GM18507 (cell line): ENCODE data around the gene MMP7.

Experiments used
- DNase-seq: peaks from one replicate; pipeline ENCODE4 v3.0.0; 2011; ENCODE audit warnings: low read depth; ENCODE audit not compliant: insufficient read length; ENCODE audit errors: extremely low spot score
- FAIRE-seq: peaks from 2 replicates; lab custom pipeline; 2011; peaks lifted over from hg19 to GRCh38; lab: Jason Lieb, UNC

MMP7 gene, protein sequence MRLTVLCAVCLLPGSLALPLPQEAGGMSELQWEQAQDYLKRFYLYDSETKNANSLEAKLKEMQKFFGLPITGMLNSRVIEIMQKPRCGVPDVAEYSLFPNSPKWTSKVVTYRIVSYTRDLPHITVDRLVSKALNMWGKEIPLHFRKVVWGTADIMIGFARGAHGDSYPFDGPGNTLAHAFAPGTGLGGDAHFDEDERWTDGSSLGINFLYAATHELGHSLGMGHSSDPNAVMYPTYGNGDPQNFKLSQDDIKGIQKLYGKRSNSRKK

DNA sequence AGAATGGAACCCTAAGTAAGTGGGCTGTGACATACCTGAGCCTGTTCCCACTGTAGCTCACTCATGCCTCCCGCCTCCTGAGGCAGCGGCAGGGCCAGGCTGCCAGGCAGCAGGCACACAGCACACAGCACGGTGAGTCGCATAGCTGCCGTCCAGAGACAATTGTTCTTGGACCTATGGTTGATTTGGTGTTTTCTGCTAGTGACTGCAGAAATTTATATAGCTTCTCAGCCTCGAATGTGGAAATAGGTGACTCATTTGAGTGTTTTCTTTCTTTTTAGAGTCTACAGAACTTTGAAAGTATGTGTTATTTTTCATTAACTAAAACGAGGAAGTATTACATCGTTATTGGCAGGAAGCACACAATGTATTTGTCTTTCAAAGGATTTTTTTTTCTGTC, at the start of gene MMP7:
Gene MMP7, minus strand, starts transcription at position 190 of the 400 bp plus-strand sequence. Its CDS starts 47 bp downstream, at position 143.
- no peak for DNase-seq
- no peak for FAIRE-seq

DNA sequence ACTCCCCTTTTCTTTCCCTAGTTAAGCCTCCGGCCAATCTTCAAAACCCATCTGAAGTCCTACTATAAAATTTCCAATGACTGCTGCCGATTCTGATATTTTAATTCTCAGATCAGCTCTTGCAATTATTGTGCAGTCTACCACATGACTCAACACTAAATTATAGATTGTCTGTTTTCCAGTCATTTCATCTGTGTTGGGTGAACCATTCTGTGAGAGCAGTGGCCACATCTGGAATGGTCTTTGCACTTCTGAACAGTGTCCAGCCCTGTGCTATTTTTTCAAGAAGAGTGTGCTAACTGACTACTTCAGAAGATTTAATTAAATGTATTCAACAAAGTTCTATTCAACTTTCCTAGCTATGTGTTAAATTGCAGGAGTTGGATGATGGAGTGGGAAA, 47.2 kb upstream of the MMP7 start:
- no peak for FAIRE-seq
- DNase-seq, result no peak

DNA sequence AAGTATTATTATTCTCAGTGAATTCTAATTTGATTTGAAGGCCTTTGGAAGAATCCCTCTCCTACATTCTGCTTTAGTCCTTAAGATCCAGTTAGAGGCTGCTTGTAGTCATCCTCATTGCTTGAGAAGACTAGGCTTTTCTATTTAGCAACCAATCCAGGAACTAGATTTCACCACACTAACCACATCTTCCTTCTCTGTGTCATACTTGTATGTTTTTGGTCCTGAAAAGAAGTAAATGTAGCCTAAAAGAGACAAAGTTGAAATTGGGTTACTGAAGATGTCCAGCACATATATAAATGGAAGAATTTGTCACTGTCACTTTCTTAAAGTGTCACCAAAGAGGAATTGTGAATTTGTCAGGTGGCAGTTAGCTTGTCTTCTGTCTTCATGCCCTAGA, 46.6 kb upstream of the MMP7 start:
- FAIRE-seq (peak; percentile 78), DNase-seq (no peak)

DNA sequence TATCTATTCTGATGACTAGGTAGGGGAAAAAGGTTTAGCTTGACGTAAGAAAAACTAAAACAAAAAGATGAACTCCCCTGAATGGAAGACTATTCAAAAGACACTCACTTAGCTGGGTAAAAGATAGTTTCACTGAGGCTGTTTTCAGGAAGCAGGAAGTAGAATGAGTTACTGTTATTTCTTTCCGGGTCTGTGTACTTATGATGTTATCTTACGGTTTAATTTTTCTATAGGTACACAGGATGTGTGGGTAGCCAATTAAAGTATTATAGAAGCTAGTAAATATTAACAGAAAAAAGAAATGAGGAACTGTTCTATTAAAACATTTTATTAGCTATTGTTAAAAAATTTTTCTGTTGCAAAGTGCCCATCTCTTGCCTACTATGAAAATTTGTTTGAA, 45.8 kb upstream of the MMP7 start:
- DNase-seq, result no peak
- FAIRE-seq, result peak; percentile 42

DNA sequence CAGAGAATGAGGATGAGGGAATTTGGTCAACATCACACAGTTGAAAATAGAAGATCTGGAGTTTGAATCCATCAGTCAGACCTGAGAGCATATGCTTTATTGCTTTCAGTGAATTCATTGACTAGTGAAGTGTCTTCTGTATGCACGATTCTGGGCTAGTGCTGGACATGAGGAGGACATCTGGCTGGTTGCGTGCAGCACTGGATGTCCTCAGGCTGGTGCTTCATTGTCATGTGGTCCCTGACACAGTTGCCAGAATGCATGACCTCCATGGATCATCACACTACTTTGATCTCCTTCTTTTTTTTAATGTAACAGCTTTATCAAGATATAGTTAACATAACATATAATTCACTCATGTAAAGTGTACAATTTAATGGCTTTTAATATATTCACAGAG, 44.5 kb upstream of the MMP7 start:
- FAIRE-seq (no peak), DNase-seq (no peak)

DNA sequence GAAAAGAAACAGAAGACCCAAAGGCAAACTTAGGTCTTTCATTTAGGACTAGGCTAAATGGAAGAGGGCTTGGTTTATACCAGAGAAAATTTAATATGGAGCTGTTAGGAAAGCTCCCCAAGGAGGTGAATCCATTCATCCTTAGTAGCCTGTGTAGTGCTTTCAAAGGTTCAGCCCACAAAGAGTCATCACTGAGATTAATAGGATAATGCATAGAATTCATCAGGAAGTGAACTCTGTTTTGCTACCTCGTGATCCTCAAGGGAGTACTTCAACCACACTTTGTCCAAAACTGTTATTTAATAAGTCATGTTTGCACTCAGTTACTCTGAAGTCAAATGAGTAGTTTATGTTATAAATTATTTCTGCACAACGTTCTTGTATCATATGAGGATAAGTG, 43.3 kb upstream of the MMP7 start:
- DNase-seq (no peak), FAIRE-seq (no peak)

DNA sequence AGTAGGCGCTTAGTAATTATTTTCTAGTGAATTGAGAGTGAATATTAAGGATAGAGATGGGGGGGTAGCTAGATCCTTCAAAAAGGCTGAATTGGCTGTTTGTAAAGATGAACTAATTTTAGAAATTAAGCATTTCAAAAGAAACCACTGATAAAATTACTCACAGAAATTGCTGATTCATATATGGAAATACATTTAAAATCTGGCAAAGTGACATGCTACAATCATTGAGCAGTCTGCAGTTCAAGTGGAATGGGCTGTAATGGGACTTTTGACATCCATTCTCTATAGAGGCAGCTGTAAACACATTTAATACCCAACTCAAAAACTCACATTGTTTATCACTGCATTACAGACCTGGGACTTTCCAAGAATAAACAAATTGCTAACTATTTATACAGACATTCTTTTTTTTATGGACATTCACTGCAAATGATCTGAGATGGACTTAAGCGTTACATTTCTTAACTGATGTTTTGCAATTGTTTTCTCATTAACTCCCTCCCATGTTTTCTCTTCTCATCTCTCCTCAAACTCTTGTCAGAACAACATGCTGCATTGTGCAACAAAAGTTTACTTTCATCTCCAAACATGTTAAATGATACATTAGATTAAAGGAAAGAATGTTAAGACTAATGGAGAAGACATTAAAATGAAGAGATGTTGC, 42.1 kb upstream of the MMP7 start:
- DNase-seq, result no peak
- no peak for FAIRE-seq

DNA sequence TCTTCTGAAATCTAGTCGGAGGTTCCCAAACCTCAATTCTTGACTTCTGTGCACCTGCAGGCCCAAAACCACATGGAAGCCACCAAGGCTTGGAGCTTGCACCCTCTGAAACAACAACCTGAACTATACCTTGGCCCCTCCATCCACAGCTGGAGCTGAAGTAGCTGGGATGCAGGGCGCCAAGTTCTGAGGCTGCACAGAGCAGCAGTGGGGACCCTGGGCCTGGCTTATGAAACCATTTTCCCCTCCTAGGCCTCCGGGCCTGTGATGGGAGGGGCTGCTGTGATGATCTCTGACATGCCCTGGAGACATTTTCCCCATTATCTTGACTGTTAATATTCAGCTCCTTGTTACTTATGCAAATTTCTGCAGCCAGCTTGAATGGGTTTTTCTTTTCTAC, 38.3 kb upstream of the MMP7 start:
- no peak for DNase-seq
- FAIRE-seq, result no peak

DNA sequence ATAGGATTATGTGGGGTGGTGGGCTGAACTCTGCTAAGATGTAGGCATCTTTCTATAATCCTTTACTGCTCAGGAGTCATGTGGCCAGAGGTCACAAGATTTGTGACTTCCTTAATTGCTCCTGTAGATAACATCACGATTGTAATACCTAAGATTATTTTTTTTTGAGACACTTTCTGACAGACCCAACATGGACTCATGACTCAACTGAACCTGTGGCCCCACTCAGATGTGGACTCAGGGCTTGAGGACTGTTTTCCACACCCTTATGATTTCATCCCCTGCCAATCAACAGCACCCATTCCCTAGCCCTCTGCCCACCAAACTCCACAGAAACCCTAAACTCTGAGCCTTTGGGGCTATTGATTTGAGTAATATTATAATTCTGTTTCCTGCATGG, 35.6 kb upstream of the MMP7 start:
- FAIRE-seq (no peak), DNase-seq (no peak)

DNA sequence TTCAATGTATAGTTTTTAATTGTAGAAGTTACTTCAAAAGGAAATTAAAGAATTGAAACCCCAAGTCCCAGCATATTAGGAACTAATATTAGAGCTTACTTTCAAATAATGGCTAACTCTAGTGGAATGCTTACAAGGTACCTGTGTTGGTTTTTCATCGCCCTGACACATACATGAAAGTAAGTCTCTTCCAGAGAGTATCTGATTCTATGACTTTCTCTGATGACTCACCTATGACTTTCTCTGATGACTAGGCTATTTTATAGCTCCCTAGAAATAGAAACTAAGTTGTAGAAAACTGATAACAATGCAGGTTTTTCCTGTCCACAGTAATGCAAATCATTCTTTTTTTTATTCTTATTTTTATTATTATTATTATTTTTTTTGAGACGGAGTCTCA, 33.6 kb upstream of the MMP7 start:
- peak; percentile 73 for FAIRE-seq
- DNase-seq, result no peak

DNA sequence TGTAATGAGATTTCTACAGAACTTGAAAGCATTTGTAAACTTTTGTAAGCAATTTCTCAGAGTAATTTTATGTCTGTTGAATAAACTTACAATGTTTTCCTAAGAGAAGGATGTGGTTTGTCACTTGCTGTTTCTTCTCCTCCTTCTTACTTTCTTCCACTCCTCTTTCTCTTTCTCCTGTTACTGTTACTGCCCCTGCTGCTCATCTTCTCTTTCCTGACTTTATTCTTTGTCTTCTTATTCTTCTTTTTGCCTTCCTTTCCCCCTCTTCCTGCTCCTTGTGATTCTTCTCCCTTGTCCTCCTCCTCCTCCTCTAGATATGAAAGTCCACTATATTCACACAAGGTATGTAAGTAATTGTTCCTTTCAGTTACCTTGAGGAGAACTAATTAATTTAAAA, 31.1 kb upstream of the MMP7 start:
- FAIRE-seq (no peak), DNase-seq (no peak)

DNA sequence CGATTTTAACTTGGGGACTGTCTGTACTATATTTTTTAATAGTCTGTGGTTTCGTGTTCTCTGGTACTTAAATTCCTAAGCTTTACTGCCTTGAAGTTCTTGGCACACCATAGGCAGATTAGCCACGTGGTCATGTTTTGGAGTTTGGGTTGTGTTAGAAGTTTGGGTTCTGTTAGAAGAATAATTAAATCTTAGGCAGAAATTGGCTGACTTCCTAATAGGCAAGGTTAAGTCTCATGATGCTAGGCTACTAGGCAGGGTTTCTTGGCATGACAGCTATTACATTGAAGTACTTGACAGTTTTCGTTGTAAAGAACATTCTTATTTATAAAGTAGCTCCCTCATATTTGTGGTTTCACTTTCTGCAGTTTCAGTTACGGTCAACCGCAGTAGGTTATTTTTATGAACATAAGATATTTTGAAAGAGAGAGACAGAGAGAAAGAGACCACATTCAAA, 30.0 kb upstream of the MMP7 start:
- no peak for DNase-seq
- peak; percentile 90 for FAIRE-seq

DNA sequence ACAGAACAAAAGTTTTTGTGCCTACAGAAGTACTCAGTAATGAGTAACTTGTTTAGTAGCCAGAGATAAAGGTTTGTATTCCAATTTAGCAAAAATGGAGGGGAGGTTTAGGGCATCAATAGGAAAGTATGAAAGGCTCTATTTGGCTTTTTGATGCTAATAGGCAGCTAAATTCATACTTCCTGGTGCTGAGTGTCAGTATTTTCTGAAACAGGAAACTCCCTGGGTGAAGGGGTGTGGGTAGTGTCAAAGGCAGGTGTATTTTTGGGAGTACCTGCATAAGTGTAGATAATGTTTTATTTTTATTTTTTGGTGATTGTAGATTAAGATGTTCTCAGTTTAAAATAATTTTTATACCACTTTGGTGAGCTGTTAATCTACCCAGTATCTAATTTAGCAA, 29.3 kb upstream of the MMP7 start:
- DNase-seq, result no peak
- peak; percentile 91 for FAIRE-seq

DNA sequence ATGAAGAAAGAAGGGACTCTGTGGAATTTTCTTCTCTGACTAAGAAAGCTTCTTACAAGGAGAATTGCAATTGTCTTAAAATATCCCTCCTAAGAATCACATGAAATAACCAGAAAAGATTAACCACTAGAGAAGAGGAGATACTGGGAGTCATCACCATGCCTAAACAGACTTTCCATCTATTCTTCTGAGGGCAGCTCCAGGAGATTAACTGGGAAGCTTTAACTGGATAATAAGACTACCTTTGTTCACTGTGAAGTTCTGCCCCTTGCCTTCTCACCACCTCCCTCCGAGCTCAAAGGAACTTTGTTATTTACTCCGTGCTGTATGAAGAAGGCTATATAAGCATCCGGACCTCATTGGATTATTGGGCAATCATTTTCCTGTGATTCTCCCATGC, 24.5 kb upstream of the MMP7 start:
- no peak for DNase-seq
- FAIRE-seq, result no peak

DNA sequence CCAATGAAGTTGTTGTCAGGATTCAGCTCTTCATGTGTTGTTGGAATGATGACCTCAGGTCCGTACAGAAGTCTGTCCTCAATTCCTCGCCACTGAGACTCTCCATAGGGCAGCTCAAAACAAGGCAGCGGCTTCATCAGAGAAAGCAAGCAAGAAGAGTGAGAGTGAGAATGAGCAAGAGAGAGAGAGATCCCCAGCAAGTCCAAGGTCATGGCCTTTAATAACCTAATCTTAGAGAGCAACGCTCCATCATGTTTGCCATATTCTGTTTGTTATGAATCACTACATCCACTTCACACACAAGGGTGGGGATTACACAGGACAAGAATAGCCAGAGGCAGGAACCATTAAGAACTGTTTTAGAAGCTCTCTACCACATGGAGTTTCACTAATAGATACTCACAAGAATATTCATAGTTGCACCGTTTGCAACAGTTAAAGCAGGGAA, 23.3 kb upstream of the MMP7 start:
- DNase-seq, result no peak
- peak; percentile 66 for FAIRE-seq

DNA sequence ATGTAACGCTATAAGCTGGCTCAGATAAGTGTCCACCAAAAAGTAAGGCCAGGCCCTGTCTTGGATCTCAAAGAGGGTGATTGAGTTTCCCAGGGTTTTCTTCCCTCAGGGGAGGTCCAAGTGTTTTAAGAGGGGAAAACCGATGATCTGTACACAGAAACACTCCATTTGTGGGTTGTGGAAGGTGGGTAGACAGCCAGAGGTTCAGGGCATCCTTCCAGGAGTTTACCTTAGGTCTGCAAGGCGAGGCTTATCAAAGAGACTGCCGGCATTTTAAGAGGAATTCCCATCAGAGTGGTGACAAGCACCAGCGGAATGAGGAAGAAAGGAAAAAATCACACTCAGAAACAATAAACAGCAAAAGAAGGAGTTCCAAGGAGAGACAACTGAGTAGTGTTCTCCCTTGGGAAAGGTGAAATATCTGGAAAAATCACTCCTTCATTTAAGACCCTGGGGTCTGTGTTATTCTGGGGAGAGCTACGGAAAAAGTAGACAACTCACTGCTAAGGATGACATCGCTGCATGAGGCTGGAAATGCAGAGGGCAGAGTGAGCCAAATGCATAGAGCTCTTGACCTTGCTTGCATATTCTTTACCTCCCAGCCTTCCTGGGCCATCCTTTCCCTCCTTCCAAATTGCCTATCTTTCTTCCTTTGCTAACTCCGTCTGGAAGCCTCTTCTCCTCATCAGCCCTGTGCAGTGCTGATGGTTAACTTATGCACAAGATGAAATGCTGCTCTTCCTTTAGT, 22.1 kb upstream of the MMP7 start:
- FAIRE-seq (no peak), DNase-seq (no peak)

DNA sequence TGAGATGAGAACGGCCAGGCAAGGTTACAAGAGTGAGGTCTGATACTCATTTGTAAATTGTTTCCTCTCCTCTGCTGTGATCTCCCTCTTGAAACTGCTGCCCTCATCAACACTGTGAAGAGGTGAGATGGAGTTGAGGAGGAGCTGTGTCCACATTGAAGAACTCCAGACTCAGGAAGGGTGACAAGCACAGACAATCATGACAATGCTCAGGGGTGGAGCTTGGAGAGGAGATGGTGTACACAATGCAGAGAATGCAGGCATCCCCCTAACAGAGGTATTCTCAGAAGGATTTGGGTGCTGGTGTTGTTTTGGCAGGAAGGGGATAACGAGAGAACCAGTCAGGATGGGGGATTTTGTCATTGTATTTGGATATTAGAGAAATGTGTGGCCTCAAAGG, 21.5 kb upstream of the MMP7 start:
- FAIRE-seq (no peak), DNase-seq (no peak)

DNA sequence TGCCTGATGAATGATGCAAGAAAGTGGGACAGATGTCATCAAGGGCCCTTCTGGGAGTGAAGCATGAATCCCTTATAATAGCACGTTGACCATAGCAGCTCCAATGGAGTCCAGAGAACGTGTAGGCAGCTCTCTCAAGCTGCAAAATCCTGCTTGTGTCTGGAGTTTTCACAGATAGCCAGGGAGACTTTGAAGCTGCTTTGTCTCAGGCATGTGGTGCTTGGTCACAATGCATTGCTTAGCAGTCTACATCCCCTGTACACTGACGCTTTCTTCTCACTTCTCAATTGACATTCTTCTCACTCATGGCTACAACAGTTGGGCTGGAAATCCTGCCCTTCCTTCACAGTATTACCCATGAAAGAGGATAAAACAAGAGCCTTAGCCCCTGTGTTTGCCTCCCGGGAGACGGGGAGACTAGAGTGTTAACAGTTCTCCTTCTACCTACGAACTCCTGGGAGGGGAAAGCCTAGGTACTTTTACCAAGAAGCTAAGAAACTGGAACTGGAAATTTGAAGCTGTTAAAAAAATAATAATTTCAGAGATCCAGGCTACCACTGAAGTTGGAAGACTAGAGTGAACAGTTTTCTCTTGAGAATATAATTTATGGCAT, 20.7 kb upstream of the MMP7 start:
- no peak for DNase-seq
- peak; percentile 33 for FAIRE-seq

DNA sequence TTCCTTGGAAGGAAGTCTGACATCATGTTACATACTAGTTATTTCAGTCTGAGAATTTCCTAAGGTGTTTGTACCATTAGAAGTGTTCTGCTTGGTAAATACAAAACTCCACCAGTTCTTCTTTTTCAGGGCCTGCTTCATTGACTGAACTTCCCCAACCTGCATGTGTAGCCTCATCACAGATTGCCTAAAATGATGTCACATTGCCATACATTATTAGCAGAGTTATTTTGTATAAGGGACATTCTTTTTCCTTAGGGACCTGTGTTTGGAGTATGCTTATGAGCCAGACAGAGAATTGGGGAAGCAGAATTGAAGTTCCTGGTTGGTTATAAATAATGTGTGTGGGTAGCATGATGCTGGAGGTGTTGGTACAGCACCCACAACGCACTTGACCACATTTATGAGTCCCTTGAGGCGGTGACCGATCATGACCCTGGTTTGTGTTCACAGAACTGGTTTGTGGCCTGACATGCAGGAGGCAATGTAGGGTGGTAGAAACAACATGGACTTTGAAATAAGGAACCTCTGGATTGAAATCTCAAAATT, 16.4 kb upstream of the MMP7 start:
- peak; percentile 94 for FAIRE-seq

DNA sequence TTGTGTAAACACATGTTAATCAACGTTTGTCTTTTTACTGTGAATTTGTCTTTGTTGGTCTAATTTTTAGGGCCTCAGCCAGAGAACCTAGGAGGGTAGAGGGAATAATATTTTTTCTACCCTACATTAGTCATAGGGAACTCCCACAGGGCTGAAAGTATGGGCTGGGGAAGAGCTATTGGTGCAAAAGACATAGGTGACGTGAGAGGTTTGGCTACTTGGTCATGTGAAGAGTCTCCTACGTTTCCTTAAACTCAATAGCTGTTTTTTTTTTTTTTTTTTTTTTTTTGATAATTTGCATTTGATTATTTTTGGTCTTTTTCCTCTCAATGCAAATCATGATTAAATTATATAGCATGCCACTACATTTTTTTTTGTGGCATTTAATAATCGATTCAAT, 15.9 kb upstream of the MMP7 start:
- DNase-seq (no peak), FAIRE-seq (no peak)

More for the DNA sequence above, 16.4 kb upstream of the MMP7 start:
- DNase-seq, result peak; percentile 20
